GM12874 (cell line): ENCODE measurements around the gene STK4.

ENCODE experiments used
- CTCF ChIP-seq: IDR thresholded peaks from 2 replicates; pipeline ENCODE4 v1.5.1; 2011; ENCODE audit warnings: low read depth, mild to moderate bottlenecking, control low read depth, low read length, moderate library complexity; ENCODE audit not compliant: insufficient read depth

The STK4 gene

GRCh38 chr20:44960103-44960852, 6.0 kb upstream of the STK4 start, which contains the start of gene TOMM34:
TSS of gene TOMM34 (minus strand) at chr20:44960397. CDS start at chr20:44960333, 64 bp downstream.
- 0 out of 2 replicates have a peak, but pooled peaks have one; percentile 1 for TF ChIP-seq CTCF

- TF ChIP-seq CTCF: no peak
Measured at GRCh38 chr20:44961011-44961869, 5.1 kb upstream of the STK4 start.

- no peak for TF ChIP-seq CTCF
Measured at GRCh38 chr20:44961870-44962267, 4.4 kb upstream of the STK4 start.

- no peak for TF ChIP-seq CTCF
Measured at GRCh38 chr20:44962483-44962882, 3.8 kb upstream of the STK4 start.

GRCh38 chr20:44963325-44964215, 2.7 kb upstream of the STK4 start:
- no peak for TF ChIP-seq CTCF

GRCh38 chr20:44965651-44966029, 672 bp upstream of the STK4 start:
- no peak for TF ChIP-seq CTCF
